AG04449 (cell line): ENCODE measurements around the gene PTPN14.

Source experiments
- CTCF ChIA-PET: fragments of 350-600 bp; formaldehyde crosslinking; extraction: SDS; loops from one replicate; lab custom pipeline; 2021; ENCODE audit warnings: antibody characterized with exemption; lab: Yijun Ruan, JAX
- POLR2A ChIA-PET: fragments of 400-600, 350-600 bp; formaldehyde crosslinking; extraction: SDS; loops from one replicate; lab custom pipeline; 2020; ENCODE audit warnings: antibody characterized with exemption, inconsistent platforms; lab: Yijun Ruan, JAX
- DNase-seq: peaks from one replicate; pipeline ENCODE4 v3.0.0-alpha.2; 2010; ENCODE audit warnings: low read depth, low spot score
- H3K4me3 ChIP-seq: 2 replicates; pipeline ENCODE4 v1.5.1; 2011; ENCODE audit warnings: low read depth, mild to moderate bottlenecking, control low read depth, low read length
- CTCF ChIP-seq: IDR thresholded peaks from one replicate; pipeline ENCODE4 v1.5.1; 2011; ENCODE audit warnings: mild to moderate bottlenecking, moderate library complexity, low read length, control low read depth, inconsistent platforms; ENCODE audit not compliant: insufficient read depth; ENCODE audit errors: missing control alignments

The PTPN14 gene

GRCh38 chr1:214439352-214440119 is 111.9 kb downstream of the PTPN14 start:
- no peak for DNase-seq
- H3K4me3 ChIP-seq: no peak overlapping the region
- ChIA-PET CTCF (interaction anchor here (0.6 to 2.5 kb wide), 7 partner anchors 9 to 179 kb away, joined by 3 to 8 read pairs (median 3); no protein-coding TSS in a partner anchor), POLR2A (no interaction called here)
- TF ChIP-seq CTCF: no peak

- DNase-seq: no peak
- no peak for TF ChIP-seq CTCF
- CTCF ChIA-PET: interaction anchor here (0.6 to 2.5 kb wide), 6 partner anchors 8 to 180 kb away, joined by 3 to 8 read pairs (median 3); no protein-coding TSS in a partner anchor
- no peak overlapping the region for H3K4me3 ChIP-seq
- POLR2A ChIA-PET: no interaction called here
Measured at GRCh38 chr1:214438530-214438929, 112.9 kb downstream of the PTPN14 start.

- H3K4me3 ChIP-seq: no peak overlapping the region
- CTCF ChIA-PET: interaction anchor here (1.4 kb wide), 1 partner anchor 35 kb away, joined by 3 read pairs; no protein-coding TSS in a partner anchor
- DNase-seq: no peak
- POLR2A ChIA-PET: no interaction called here
- no peak for TF ChIP-seq CTCF
Measured at GRCh38 chr1:214438075-214438474, 113.3 kb downstream of the PTPN14 start.

GRCh38 chr1:214435867-214436266 is 115.5 kb downstream of the PTPN14 start:
- CTCF ChIA-PET: no interaction called here
- POLR2A ChIA-PET: interaction anchor here (1.1 kb wide), 1 partner anchor 19 kb away, joined by 3 read pairs; no protein-coding TSS in a partner anchor
- no peak for TF ChIP-seq CTCF
- H3K4me3 ChIP-seq: no peak overlapping the region
- no peak for DNase-seq

- ChIA-PET POLR2A (no interaction called here), CTCF (interaction anchor here (1.4 kb wide), 1 partner anchor 98 kb away, joined by 4 read pairs; no protein-coding TSS in a partner anchor)
- DNase-seq: no peak
- no peak overlapping the region for H3K4me3 ChIP-seq
- no peak for TF ChIP-seq CTCF
Measured at GRCh38 chr1:214432245-214432644, 119.2 kb downstream of the PTPN14 start.

GRCh38 chr1:214429951-214430770 is 121.2 kb downstream of the PTPN14 start:
- no peak overlapping the region for H3K4me3 ChIP-seq
- ChIA-PET POLR2A (no interaction called here), CTCF (interaction anchor here (2.4 kb wide), 1 partner anchor 10 kb away, joined by 8 read pairs; no protein-coding TSS in a partner anchor)
- DNase-seq: no peak
- TF ChIP-seq CTCF: no peak
